Measurements from ENCODE around the gene TMIGD3.
"Not testable (repeated sequence)": the region's sequence is repeated elsewhere in the genome, so short reads cannot be mapped to it uniquely, and the experiment has no call there.

TMIGD3 gene

DNA sequence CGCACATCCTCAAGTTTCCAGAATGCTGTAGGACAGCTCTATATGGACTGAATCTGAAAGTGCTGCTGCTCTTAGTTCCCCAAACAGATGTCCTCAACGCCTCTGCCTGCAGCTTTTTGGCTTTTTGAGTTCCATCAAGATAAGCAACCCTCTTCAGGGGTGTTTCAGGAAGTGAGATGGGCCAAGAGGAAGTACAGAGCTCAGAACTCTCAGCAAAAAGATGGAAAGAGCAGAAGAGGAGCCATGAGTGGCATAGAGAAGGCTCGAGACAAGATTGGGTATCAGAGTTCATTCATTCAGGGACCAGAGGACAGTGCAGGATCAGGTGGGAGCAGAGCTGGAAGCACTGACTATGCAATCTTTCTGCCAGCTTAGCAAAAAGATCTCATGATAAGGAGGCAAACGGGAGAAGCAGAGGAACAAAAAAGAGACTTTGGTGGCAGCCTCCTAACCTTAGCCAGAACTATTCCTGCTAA lies at the start of gene TMIGD3, which contains the start of gene ADORA3:
Gene TMIGD3, minus strand, starts transcription at position 49 of the 476 bp plus-strand sequence. CDS start 279 bp downstream, outside the sequence.
Gene ADORA3, minus strand, starts transcription at position 49 of the 476 bp plus-strand sequence. CDS start 279 bp downstream, outside the sequence.
- no peak for DNase-seq

GRCh38 chr1:111553196-111553595 lies 49.8 kb upstream of the TMIGD3 start:
- no peak for DNase-seq

GRCh38 chr1:111552587-111552986 lies 49.2 kb upstream of the TMIGD3 start:
- no peak for DNase-seq

DNA sequence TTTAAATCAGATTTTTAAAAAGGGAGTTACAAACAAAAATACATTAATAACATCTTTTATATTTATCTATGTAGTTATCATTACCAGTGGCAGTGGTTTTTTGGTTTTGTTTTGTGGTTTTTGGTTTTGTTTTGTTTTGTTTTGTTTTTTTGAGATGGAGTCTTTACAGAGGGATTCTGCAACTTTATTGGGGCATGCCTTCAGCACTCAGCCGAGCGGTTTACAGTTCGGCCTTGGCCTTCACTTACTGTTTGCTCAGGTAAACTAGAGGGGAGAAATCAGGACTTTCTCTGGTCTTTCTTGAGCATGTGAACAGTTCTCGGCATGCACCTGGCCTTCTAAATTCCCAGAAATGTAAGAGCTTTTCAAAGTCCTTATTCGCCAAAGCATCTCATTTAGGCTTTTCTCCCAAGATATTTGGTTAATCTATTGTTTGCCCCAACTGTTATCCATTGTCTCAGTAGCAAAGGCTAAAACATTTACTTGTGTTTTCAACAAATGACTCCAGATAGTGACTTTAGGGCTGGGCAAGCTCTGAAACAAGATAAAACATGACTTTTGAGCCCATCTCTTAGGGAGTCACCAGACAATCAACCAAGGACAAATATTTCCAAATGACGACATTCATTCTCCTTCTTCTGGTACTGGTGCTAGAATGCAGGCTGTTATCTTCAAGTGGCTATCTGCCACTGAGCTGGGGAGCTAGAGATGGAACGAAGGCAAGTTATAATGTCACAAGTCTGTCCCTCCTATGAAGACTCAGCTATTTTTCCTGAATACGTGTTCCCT lies 48.4 kb upstream of the TMIGD3 start:
- no peak for DNase-seq

GRCh38 chr1:111547786-111548185 lies 44.4 kb upstream of the TMIGD3 start:
- DNase-seq, result not testable (repeated sequence)

DNA sequence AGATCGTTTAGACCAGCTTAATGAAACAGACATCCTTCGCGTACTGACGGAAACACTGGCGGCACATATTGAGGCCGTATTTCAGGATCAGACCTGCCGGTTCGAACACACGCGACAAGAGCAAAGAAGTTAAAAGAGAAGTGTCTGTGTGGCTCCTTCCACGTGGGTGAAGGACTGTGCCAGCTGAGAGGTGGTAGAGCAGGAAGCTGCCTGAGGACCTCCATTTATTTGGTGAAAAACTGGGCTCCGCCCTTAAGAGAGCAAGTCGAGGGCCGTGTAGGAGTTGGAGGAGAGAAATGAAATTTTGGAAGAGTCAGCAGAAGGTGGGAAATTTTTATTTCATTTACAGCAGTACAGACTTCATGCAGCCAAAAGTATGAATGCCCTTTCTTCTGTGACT lies 38.8 kb upstream of the TMIGD3 start:
- no peak for DNase-seq

GRCh38 chr1:111541721-111542120 lies 38.3 kb upstream of the TMIGD3 start:
- DNase-seq, result no peak

- DNase-seq, result no peak
Measured at GRCh38 chr1:111540928-111541327, 37.5 kb upstream of the TMIGD3 start.

- DNase-seq, result peak; percentile 32
Measured at GRCh38 chr1:111538343-111539025, 35.1 kb upstream of the TMIGD3 start.

GRCh38 chr1:111535256-111536191 lies 32.1 kb upstream of the TMIGD3 start:
- DNase-seq, result no peak

DNA sequence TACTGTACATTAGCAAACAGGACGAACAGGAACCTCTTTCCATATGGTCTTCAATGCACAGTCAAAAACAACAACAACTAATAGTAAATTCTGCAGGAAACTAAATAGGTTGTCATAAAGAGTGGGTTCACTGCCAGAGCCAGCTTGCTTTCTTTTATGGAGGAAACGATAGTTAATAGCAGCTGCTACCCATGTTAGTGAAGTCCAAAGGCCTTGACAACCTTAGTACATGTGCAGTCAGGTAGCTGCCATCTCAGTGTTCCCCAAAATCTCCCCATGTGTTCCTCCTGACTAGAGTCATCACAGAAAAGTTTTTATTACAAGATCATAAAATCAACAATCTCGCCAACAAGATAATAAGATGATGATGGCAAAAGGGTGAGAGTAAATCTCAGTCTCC lies 16.6 kb upstream of the TMIGD3 start:
- DNase-seq, result no peak

DNA sequence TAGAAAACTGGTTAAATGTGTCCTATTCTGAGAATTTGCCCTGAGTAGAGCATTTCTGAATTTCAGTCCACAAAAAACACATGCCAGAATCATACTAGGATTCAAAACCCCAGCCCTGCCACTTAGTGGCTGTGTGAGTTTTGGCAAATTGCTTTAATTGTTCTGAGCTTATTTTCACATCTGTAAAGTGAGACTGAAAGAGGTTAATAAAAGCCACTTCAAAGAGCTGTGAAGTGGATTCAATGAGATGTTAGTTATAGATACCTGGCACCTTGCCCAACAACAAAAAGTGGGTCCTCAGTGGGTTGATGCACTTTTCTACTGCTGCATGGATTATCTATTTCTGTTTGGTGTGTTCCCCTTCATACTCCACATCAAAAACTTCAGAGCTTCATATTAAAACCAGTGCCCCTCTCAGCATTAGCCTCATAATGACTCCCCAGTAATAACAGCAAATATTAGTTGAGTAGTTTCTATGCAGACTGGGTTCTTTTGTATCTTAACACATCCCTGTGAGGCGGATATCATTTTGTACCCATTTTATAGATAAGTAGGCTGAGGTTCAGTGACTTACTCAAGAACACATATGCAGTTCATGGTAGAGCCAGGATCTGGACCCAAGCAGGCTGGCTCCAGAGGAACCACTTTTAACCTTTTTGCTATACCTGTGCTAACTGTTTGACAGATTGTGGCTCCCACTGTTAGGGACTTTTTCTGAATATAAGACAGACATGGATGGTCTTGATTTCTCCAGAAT lies 14.2 kb upstream of the TMIGD3 start:
- peak; percentile 19 for DNase-seq

- peak; percentile 2 for DNase-seq
Measured at GRCh38 chr1:111516005-111516535, 12.6 kb upstream of the TMIGD3 start.

DNA sequence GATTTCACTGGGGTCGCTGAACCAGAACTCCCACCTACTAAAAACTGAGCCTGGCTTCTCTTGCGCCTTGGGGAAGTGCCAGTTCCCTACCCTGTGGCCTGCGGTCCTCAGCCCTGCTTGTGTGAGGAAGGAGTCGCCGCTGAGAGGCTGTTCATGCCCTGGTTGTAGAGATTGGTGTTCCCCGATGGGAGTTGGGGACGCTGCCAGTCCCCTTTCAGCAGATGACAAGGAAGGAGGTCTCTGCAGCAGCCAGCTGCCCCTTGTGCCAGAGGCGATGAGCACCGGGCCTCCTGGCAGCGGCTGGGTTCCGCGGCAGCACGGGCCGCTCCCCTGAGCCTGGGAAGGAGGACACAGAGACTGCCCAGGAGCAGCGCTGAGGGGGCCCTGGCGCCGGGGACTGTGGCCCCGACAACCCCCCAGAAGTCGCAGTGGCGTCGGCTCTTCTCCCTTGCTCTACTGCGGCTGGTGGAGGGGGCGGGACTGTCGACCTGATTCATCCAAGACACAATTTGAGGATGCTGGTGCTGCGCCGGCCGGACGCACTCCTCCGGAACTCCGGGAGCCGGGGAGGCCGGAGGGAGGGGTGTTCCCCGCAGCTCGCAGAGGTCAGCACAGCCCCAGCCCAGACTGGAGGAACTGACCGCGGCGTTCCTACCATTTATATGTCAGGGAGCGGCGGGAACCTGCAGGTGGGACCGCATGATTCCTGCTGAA lies 12.0 kb upstream of the TMIGD3 start:
- no peak for DNase-seq

- DNase-seq, result no peak
Measured at GRCh38 chr1:111513410-111514020, 10.1 kb upstream of the TMIGD3 start.

DNA sequence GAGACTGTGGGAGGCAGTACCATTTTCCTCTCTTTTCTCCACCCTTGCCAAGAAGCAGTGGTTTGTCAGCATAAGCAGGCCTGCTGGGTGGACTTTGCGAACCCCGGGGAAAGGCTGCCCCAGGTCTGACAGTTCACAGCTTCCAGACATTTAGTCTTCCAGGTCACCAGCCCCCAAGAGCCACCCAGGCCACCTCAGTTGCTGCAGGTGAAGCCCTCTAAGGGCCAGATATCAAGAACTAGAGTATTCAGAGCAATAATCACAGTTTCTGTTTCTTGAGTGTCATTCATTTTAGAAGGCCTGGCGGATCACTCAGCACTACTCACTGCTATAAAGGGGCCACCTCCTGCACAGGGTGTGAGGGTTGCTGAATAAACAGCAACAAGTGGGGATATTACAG lies 9.5 kb upstream of the TMIGD3 start:
- DNase-seq, result no peak

GRCh38 chr1:111512132-111512889 lies 8.9 kb upstream of the TMIGD3 start:
- no peak for DNase-seq

- DNase-seq, result no peak
Measured at GRCh38 chr1:111511370-111511769, 7.9 kb upstream of the TMIGD3 start.

DNA sequence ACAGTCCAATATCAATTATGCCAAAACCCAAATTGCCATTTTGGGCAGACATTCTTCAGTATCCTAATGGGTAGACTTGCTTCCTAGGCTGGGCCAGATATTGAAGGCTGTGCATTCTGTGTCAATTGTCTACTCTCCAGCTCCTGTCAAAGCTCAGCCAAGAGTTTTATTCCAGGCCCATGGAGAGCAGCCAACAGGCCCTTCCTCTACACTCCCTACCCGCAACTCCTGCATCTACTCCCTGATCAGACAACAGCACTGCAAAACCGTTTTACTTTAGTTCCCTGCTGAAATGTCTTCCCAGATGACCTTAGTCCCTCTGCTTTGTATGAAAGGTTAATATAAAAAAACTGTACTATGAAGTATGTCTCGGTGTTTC lies 6.6 kb upstream of the TMIGD3 start:
- DNase-seq, result no peak
